H9 (cell line): ENCODE data around the gene GOLGA8S. TPM values are rescaled to one million over a fixed set of nuclear protein-coding genes. Genes with fewer than 3 reads are reported as not detected.
"Not testable (repeated sequence)": the region's sequence is repeated elsewhere in the genome, so short reads cannot be mapped to it uniquely, and the experiment has no call there.

Source experiments
- DNase-seq: peaks from one replicate; pipeline ENCODE4 v3.0.0-alpha.2; 2017
- H2AFZ ChIP-seq: one replicate; pipeline ENCODE4 v1.6.1; 2013; ENCODE audit warnings: mild to moderate bottlenecking, low read length, control low read depth, moderate library complexity
- H2AK5ac ChIP-seq: 2 replicates; pipeline ENCODE4 v1.6.1; 2013; ENCODE audit warnings: low read length, control low read depth, mixed read lengths; ENCODE audit not compliant: insufficient read length
- H2BK120ac ChIP-seq: one replicate; pipeline ENCODE4 v1.6.1; 2013; ENCODE audit warnings: low read depth, mild to moderate bottlenecking, low read length, control low read depth, inconsistent platforms; ENCODE audit not compliant: poor library complexity, severe bottlenecking
- H2BK12ac ChIP-seq: 2 replicates; pipeline ENCODE4 v1.6.1; 2013; ENCODE audit warnings: low read length, control low read depth, mixed read lengths, low read depth; ENCODE audit not compliant: insufficient read length
- H2BK15ac ChIP-seq: 2 replicates; pipeline ENCODE4 v1.6.1; 2013; ENCODE audit warnings: low read depth, low read length, control low read depth
- H2BK20ac ChIP-seq: one replicate; pipeline ENCODE4 v1.6.1; 2013; ENCODE audit warnings: low read depth, mild to moderate bottlenecking, low read length, control low read depth, inconsistent platforms; ENCODE audit not compliant: poor library complexity, severe bottlenecking
- H2BK5ac ChIP-seq: 2 replicates; pipeline ENCODE4 v1.6.1; 2013; ENCODE audit warnings: low read length, control low read depth, mixed read lengths; ENCODE audit not compliant: insufficient read length
- H3K14ac ChIP-seq: 2 replicates; pipeline ENCODE4 v1.6.1; 2013; ENCODE audit warnings: low read length, control low read depth; ENCODE audit not compliant: insufficient read depth
- H3K18ac ChIP-seq: 2 replicates; pipeline ENCODE4 v1.6.1; 2013; ENCODE audit warnings: low read depth, mild to moderate bottlenecking, mixed read lengths, low read length, control low read depth; ENCODE audit not compliant: insufficient read length
- H3K23ac ChIP-seq: 2 replicates; pipeline ENCODE4 v1.6.1; 2013; ENCODE audit warnings: low read length, control low read depth, mixed read lengths, low read depth; ENCODE audit not compliant: insufficient read length
- H3K23me2 ChIP-seq: 2 replicates; pipeline ENCODE4 v1.6.1; 2013; ENCODE audit warnings: low read depth, mild to moderate bottlenecking, mixed read lengths, low read length, control low read depth; ENCODE audit not compliant: insufficient read length, poor library complexity, severe bottlenecking
- H3K27ac ChIP-seq: 2 replicates; pipeline ENCODE4 v1.5.1; 2013; ENCODE audit warnings: low read length, control low read depth, mixed read lengths, low read depth; ENCODE audit not compliant: insufficient read length
- H3K27me3 ChIP-seq: 2 replicates; pipeline ENCODE4 v1.6.1; 2013; ENCODE audit warnings: low read length, control low read depth, inconsistent platforms; ENCODE audit not compliant: insufficient read depth
- H3K4ac ChIP-seq: 2 replicates; pipeline ENCODE4 v1.6.1; 2013; ENCODE audit warnings: low read depth, mild to moderate bottlenecking, control low read depth, inconsistent platforms, low read length, moderate library complexity
- H3K4me1 ChIP-seq: 2 replicates; pipeline ENCODE4 v1.6.1; 2013; ENCODE audit warnings: low read length, control low read depth, inconsistent platforms; ENCODE audit not compliant: insufficient read depth
- H3K4me2 ChIP-seq: 2 replicates; pipeline ENCODE4 v1.6.1; 2013; ENCODE audit warnings: low read length, control low read depth, mixed read lengths; ENCODE audit not compliant: insufficient read length, insufficient read depth
- H3K56ac ChIP-seq: 2 replicates; pipeline ENCODE4 v1.6.1; 2013; ENCODE audit warnings: low read depth, mild to moderate bottlenecking, mixed read lengths, low read length, control low read depth; ENCODE audit not compliant: insufficient read length
- H3K79me1 ChIP-seq: 2 replicates; pipeline ENCODE4 v1.6.1; 2013; ENCODE audit warnings: low read depth, mild to moderate bottlenecking, moderate library complexity, low read length, control low read depth, inconsistent platforms; ENCODE audit not compliant: insufficient read depth, poor library complexity, severe bottlenecking
- H3K79me2 ChIP-seq: 2 replicates; pipeline ENCODE4 v1.6.1; 2013; ENCODE audit warnings: low read length, control low read depth, inconsistent platforms; ENCODE audit not compliant: insufficient read depth
- H3K9ac ChIP-seq: 2 replicates; pipeline ENCODE4 v1.6.1; 2013; ENCODE audit warnings: low read length, control low read depth, mixed read lengths; ENCODE audit not compliant: insufficient read length; ENCODE audit errors: extremely low read depth
- H3K9me3 ChIP-seq: one replicate; pipeline ENCODE4 v1.6.1; 2013; ENCODE audit warnings: low read depth, low read length, inconsistent platforms; ENCODE audit not compliant: control insufficient read depth
- H3T11ph ChIP-seq: one replicate; pipeline ENCODE4 v1.6.1; 2013; ENCODE audit warnings: mild to moderate bottlenecking, low read length, control low read depth, inconsistent platforms
- H4K20me1 ChIP-seq: one replicate; pipeline ENCODE4 v1.6.1; 2013; ENCODE audit not compliant: control insufficient read depth, insufficient read length, insufficient read depth
- H4K5ac ChIP-seq: 2 replicates; pipeline ENCODE4 v1.6.1; 2013; ENCODE audit warnings: low read depth, mild to moderate bottlenecking, mixed read lengths, low read length, control low read depth; ENCODE audit not compliant: insufficient read length
- H4K8ac ChIP-seq: replicated peaks from 2 replicates; pipeline ENCODE4 v1.6.1; 2013; ENCODE audit warnings: low read length, control low read depth, mixed read lengths, low read depth; ENCODE audit not compliant: insufficient read length
- H4K91ac ChIP-seq: 2 replicates; pipeline ENCODE4 v1.6.1; 2013; ENCODE audit warnings: low read depth, mild to moderate bottlenecking, moderate library complexity, mixed read lengths, low read length, control low read depth; ENCODE audit not compliant: insufficient read length
- H3K27ac Mint-ChIP-seq, 3 experiments: 2 replicates in 2 of 3; 3 replicates in 1 of 3; pipeline ENCODE4 v1.8.0; 2020 to 2021; ENCODE audit warnings: mixed read lengths in 3 of 3, mild to moderate bottlenecking in 1 of 3, moderate library complexity in 1 of 3
- H3K27me3 Mint-ChIP-seq: 2 replicates; pipeline ENCODE4 v1.8.0; 2021; ENCODE audit warnings: low read depth, mild to moderate bottlenecking, moderate library complexity, mixed read lengths
- H3K36me3 Mint-ChIP-seq, 3 experiments: 2 replicates in 2 of 3; 3 replicates in 1 of 3; pipeline ENCODE4 v1.8.0; 2020 to 2021; ENCODE audit warnings: low read depth in 3 of 3, mixed read lengths in 3 of 3; ENCODE audit not compliant: insufficient read depth in 1 of 3
- H3K4me1 Mint-ChIP-seq, 2 experiments: 2 replicates each; pipeline ENCODE4 v1.8.0; 2020; ENCODE audit warnings: mixed read lengths in 2 of 2
- H3K4me3 Mint-ChIP-seq, 2 experiments: 2 replicates in 1 of 2; 3 replicates in 1 of 2; pipeline ENCODE4 v1.8.0; 2020 to 2021; ENCODE audit warnings: mild to moderate bottlenecking in 2 of 2, mixed read lengths in 2 of 2, moderate library complexity in 1 of 2
- H3K9me3 Mint-ChIP-seq, 2 experiments: 2 replicates in 1 of 2; 3 replicates in 1 of 2; pipeline ENCODE4 v1.8.0; 2020; ENCODE audit warnings: mild to moderate bottlenecking in 2 of 2, mixed read lengths in 2 of 2, moderate library complexity in 1 of 2
- WGBS: extraction: QIAGEN DNeasy Blood & Tissue Kit; methylation state at CpG from one replicate; pipeline ENCODE4 v1.1.7; 2013; ENCODE audit warnings: missing lambda C conversion rate, low lambda C conversion rate, mixed read lengths; ENCODE audit not compliant: insufficient read length; ENCODE audit errors: extremely low coverage; 5-methylcytosine and 5-hydroxymethylcytosine counted together
- total RNA-seq: library from RNA; stranded (reverse); gene quantifications from 2 replicates; pipeline ENCODE4 v1.2.1, GENCODE V29; 2021

GOLGA8S gene
- total RNA-seq, 1 experiment from 2014 or later = 0.07 TPM

GRCh38 chr15:23399207-23399606 lies 44.7 kb downstream of the GOLGA8S start:
- H3K56ac ChIP-seq, H2BK120ac ChIP-seq, H3K36me3 Mint-ChIP-seq, H2AK5ac ChIP-seq, H4K91ac ChIP-seq, H3K4me3 Mint-ChIP-seq, H3K23me2 ChIP-seq, H3K79me1 ChIP-seq, H3T11ph ChIP-seq, H2BK20ac ChIP-seq, H4K5ac ChIP-seq, H4K8ac ChIP-seq, H3K4me2 ChIP-seq, H3K23ac ChIP-seq, H2BK5ac ChIP-seq, H3K4ac ChIP-seq, H3K27ac ChIP-seq, H4K20me1 ChIP-seq, H3K9me3 ChIP-seq, H3K27me3 Mint-ChIP-seq, H2BK15ac ChIP-seq, DNase-seq, H3K9ac ChIP-seq, H3K79me2 ChIP-seq, H3K18ac ChIP-seq, H3K14ac ChIP-seq, H3K27ac Mint-ChIP-seq, H3K27me3 ChIP-seq, H2BK12ac ChIP-seq, H2AFZ ChIP-seq, H3K4me1 ChIP-seq: not testable (repeated sequence)
- peaks cover 8 to 13% of the 10 kb centered on the region in 2 experiments; a peak in 1 of 4 replicates for H3K4me1 Mint-ChIP-seq
- peaks cover 74 to 78% of the 10 kb centered on the region in 2 experiments for H3K9me3 Mint-ChIP-seq
- no CpG with 5 or more reads among the region's 5 CpGs for WGBS
